Natural killer cell (primary cell): ENCODE data around the gene PPP1R14C. TPM values are rescaled to one million over a fixed set of nuclear protein-coding genes. Genes with fewer than 3 reads are reported as not detected.

Experiments
- ATAC-seq, 3 donors: fragments of 150-1000 bp in 2 of 3; fragments of 200-7000 bp in 1 of 3; cut with Tn5 transposase; 1 replicate in 1 of 3; 2 replicates in 2 of 3; pipeline ENCODE4 v1.10.0; 2021; ENCODE audit warnings: mild to moderate bottlenecking in 2 of 3, moderate library complexity in 2 of 3
- DNase-seq, 2 donors: peaks; one replicate each; pipeline versions ENCODE4 v3.0.0 to v3.0.0-alpha.2; 2013 to 2021; ENCODE audit warnings: mixed read lengths in 1 of 2
- H3K27ac ChIP-seq: one replicate; pipeline ENCODE4 v1.5.1; 2013; ENCODE audit warnings: mild to moderate bottlenecking, low read length
- H3K27me3 ChIP-seq: one replicate; pipeline ENCODE4 v1.6.1; 2013; ENCODE audit warnings: low read length; ENCODE audit not compliant: control insufficient read depth, insufficient read depth
- H3K36me3 ChIP-seq: one replicate; pipeline ENCODE4 v1.6.1; 2013; ENCODE audit warnings: low read length; ENCODE audit not compliant: control insufficient read depth, insufficient read depth
- H3K4me1 ChIP-seq: one replicate; pipeline ENCODE4 v1.6.1; 2013; ENCODE audit warnings: low read length; ENCODE audit not compliant: control insufficient read depth, insufficient read depth
- H3K4me3 ChIP-seq: one replicate; pipeline ENCODE4 v1.5.1; 2013; ENCODE audit warnings: low read length
- H3K9me3 ChIP-seq: one replicate; pipeline ENCODE4 v1.6.1; 2013; ENCODE audit warnings: low read length; ENCODE audit not compliant: control insufficient read depth, insufficient read depth
- H3K27ac Mint-ChIP-seq, 2 donors: one replicate each; pipeline ENCODE4 v1.8.0; 2022; ENCODE audit warnings: mild to moderate bottlenecking in 2 of 2, mixed read lengths in 2 of 2, moderate library complexity in 1 of 2
- H3K27me3 Mint-ChIP-seq, 2 donors: one replicate each; pipeline ENCODE4 v1.8.0; 2022; ENCODE audit warnings: low read depth in 2 of 2, mixed read lengths in 2 of 2
- H3K36me3 Mint-ChIP-seq: one replicate; pipeline ENCODE4 v1.8.0; 2022; ENCODE audit warnings: mixed read lengths
- H3K4me1 Mint-ChIP-seq, 2 donors: one replicate each; pipeline ENCODE4 v1.8.0; 2022; ENCODE audit warnings: mixed read lengths in 2 of 2
- H3K4me3 Mint-ChIP-seq: one replicate; pipeline ENCODE4 v1.8.0; 2022; ENCODE audit warnings: mild to moderate bottlenecking, moderate library complexity, mixed read lengths
- H3K9me3 Mint-ChIP-seq, 2 donors: one replicate each; pipeline ENCODE4 v1.8.0; 2022; ENCODE audit warnings: mixed read lengths in 2 of 2
- WGBS: methylation state at CpG from one replicate; pipeline ENCODE4 v1.1.7; 2013; ENCODE audit warnings: missing lambda C conversion rate; ENCODE audit not compliant: insufficient coverage; 5-methylcytosine and 5-hydroxymethylcytosine counted together
- intact Hi-C: fragments of 100-400 bp; cut with micrococcal nuclease; formaldehyde crosslinking; loops from one replicate; pipeline ENCODE4 v1.14.2; 2022
- total RNA-seq, 4 donors: library from RNA; stranded (reverse); fragments of 120-200 nt in 1 of 4; gene quantifications; one replicate each; pipeline versions ENCODE4 v1.2.3 to v1.2.4, GENCODE V29; 2013 to 2022
- TF ChIP-seq, protein P1 (sequence below): fragments of 200-600 bp; IDR thresholded peaks from one replicate; pipeline ENCODE4 v1.8.0; 2022; ENCODE audit warnings: antibody characterized with exemption

PPP1R14C gene
- total RNA-seq, 3 donors from 2014 or later (not counting 1 experiment from before 2014, with no cell fraction given) = not detected

DNA sequence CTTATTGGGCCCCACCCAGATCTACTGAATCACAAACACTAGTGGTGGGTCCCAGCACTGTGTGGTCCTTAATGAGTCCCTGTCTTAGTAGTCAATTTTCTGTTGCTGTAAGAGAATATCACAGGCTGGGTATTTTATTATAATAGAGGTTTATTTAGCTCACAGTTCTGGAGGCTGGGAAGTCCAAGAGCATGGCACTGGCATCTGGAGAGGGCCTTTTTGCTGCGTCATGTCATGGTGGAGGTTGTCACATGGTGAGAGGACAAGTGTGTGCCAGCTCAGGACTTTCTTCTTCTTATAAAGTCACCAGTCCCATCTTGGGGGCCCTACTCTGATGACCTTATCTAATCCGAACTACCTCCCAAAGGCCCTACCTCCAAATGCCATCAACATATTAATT, 105.0 kb downstream of the PPP1R14C start:
- no peaks in the 10 kb centered on the region for H3K27me3 ChIP-seq
- TF ChIP-seq, protein P1, sequence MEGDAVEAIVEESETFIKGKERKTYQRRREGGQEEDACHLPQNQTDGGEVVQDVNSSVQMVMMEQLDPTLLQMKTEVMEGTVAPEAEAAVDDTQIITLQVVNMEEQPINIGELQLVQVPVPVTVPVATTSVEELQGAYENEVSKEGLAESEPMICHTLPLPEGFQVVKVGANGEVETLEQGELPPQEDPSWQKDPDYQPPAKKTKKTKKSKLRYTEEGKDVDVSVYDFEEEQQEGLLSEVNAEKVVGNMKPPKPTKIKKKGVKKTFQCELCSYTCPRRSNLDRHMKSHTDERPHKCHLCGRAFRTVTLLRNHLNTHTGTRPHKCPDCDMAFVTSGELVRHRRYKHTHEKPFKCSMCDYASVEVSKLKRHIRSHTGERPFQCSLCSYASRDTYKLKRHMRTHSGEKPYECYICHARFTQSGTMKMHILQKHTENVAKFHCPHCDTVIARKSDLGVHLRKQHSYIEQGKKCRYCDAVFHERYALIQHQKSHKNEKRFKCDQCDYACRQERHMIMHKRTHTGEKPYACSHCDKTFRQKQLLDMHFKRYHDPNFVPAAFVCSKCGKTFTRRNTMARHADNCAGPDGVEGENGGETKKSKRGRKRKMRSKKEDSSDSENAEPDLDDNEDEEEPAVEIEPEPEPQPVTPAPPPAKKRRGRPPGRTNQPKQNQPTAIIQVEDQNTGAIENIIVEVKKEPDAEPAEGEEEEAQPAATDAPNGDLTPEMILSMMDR = no peak
- DNase-seq (no peak), ATAC-seq (no peak)
- Mint-ChIP-seq H3K27ac (no peak overlapping the region), H3K4me1 (no peaks in the 10 kb centered on the region), H3K4me3 (no peak overlapping the region), H3K36me3 (no peaks in the 10 kb centered on the region), H3K27me3 (peaks cover 3 to 10% of the 10 kb centered on the region in 2 donors), H3K9me3 (no peaks in the 10 kb centered on the region)
- no peaks in the 10 kb centered on the region for H3K36me3 ChIP-seq
- no peaks in the 10 kb centered on the region for H3K4me1 ChIP-seq
- WGBS = 92% methylated on average over 2 of the region's 2 CpGs
- intact Hi-C loops = no loop called here
- no peak overlapping the region for H3K27ac ChIP-seq
- H3K9me3 ChIP-seq = peaks cover 5% of the 10 kb centered on the region
- no peak overlapping the region for H3K4me3 ChIP-seq

DNA sequence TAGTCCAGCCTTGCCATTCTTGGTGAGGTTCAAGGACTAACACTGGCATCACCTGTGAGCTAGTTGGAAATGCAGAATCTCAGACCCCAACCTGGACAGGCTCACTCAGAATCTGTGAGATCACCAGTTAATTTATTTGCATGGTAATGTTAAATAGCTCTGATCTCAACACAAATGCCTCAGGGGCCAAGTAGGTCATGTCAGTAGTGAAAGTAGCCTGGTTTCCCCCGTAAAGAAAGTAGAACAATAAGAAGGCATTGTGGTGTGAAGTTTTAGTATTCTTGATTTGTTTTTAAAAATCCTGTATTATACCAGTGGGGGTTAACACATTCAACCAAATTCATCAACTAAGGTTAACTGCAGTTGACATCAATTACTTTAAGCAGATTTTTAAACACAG, 105.5 kb downstream of the PPP1R14C start:
- H3K9me3 Mint-ChIP-seq = no peaks in the 10 kb centered on the region
- Histone ChIP-seq H3K36me3 (no peaks in the 10 kb centered on the region), H3K27ac (no peak overlapping the region), H3K27me3 (no peaks in the 10 kb centered on the region), H3K4me3 (no peak overlapping the region), H3K9me3 (peaks cover 5% of the 10 kb centered on the region), H3K4me1 (no peaks in the 10 kb centered on the region)
- DNase-seq (no peak), ATAC-seq (no peak)
- TF ChIP-seq, protein P1 = no peak
- no peaks in the 10 kb centered on the region for H3K36me3 Mint-ChIP-seq
- no peak overlapping the region for H3K4me3 Mint-ChIP-seq
- no peaks in the 10 kb centered on the region for H3K4me1 Mint-ChIP-seq
- intact Hi-C loops = no loop called here
- H3K27me3 Mint-ChIP-seq = peaks cover 8 to 13% of the 10 kb centered on the region in 2 donors
- WGBS = 88% methylated on average over 1 of the region's 1 CpG
- no peak overlapping the region for H3K27ac Mint-ChIP-seq

DNA sequence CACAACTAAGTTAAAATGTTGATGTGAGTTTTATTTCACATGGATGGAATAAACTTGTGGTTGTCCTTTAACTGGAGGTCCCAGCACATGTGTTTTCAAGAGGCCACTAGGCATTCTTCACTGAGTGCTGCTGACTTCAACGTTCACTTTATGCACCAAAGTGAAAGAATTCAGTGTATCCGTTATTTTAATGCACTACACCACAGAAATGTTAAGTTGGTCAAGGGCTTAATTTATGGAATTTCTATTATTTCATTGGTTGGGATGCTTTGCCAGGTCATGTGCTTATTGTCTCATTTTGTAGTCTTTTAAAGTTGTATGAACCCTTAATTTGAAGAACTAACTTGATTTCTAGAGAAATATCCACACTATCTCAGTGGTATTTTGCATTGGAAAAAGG, 106.4 kb downstream of the PPP1R14C start:
- H3K4me3 Mint-ChIP-seq = no peak overlapping the region
- no peak overlapping the region for H3K27ac ChIP-seq
- TF ChIP-seq, protein P1 = no peak
- no peak for ATAC-seq
- H3K36me3 ChIP-seq = no peaks in the 10 kb centered on the region
- intact Hi-C loops = no loop called here
- 69% methylated on average over 1 of the region's 2 CpGs for WGBS
- peaks cover 5% of the 10 kb centered on the region for H3K9me3 ChIP-seq
- no peaks in the 10 kb centered on the region for H3K4me1 Mint-ChIP-seq
- H3K4me1 ChIP-seq = no peaks in the 10 kb centered on the region
- no peak overlapping the region for H3K4me3 ChIP-seq
- no peaks in the 10 kb centered on the region for H3K36me3 Mint-ChIP-seq
- peaks cover 9 to 11% of the 10 kb centered on the region in 2 donors for H3K27me3 Mint-ChIP-seq
- H3K9me3 Mint-ChIP-seq = no peaks in the 10 kb centered on the region
- H3K27me3 ChIP-seq = no peaks in the 10 kb centered on the region
- no peak for DNase-seq
- no peak overlapping the region for H3K27ac Mint-ChIP-seq

DNA sequence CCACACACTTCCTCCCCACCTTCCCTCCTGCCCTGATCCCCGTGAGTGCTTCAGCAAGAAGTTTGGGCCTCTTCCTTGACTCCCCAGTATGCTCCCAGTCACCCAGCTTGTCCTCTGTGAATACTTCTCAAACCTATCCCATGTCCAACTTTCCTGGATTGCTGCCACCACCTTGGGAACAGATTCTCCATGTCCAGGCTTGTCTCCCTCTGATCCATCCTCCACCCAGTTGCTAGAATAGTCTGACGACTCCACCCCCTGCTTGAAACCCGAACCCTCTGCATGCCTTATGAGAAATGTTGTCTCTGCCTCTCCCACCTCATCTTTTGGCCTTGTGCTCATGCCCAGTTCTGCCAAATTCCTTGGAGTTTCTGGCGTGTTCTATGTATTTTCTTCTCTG, 108.0 kb downstream of the PPP1R14C start:
- H3K4me3 ChIP-seq = no peak overlapping the region
- ATAC-seq (no peak), DNase-seq (no peak)
- H3K36me3 ChIP-seq = no peaks in the 10 kb centered on the region
- Mint-ChIP-seq H3K27ac (no peak overlapping the region), H3K36me3 (no peaks in the 10 kb centered on the region), H3K27me3 (peaks cover 10 to 17% of the 10 kb centered on the region in 2 donors), H3K4me1 (no peaks in the 10 kb centered on the region), H3K4me3 (no peak overlapping the region), H3K9me3 (no peaks in the 10 kb centered on the region)
- WGBS = 76% methylated on average over 4 of the region's 4 CpGs
- H3K27me3 ChIP-seq = no peaks in the 10 kb centered on the region
- TF ChIP-seq, protein P1 = no peak
- intact Hi-C loops = no loop called here
- no peak overlapping the region for H3K27ac ChIP-seq
- H3K4me1 ChIP-seq = no peaks in the 10 kb centered on the region
- peaks cover 5% of the 10 kb centered on the region for H3K9me3 ChIP-seq
